ENCODE data around the gene LRRTM4. TPM values are rescaled to one million over a fixed set of nuclear protein-coding genes. Genes with fewer than 3 reads are reported as not detected.

The LRRTM4 gene
- total and polyA plus RNA-seq, 2 donors (not counting 1 experiment from before 2014, with no cell fraction given), result not detected

DNA sequence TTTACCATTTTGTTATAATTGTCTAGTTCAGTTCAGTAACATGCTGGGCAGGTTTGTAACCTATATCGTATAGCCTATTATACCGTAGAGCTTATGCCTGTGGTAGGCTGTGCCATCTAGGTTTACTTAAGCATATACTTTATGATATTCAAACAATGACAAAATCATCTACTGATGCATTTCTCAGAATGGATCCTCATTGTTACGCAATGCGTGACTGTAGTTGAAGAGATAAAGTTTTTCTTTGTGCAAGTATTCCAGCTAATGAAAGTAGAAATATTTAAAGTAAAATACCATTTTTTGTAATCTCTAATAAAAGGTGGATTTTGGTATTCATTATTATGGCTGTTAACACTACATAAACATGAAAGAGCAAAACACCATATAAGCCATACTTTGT, 100.2 kb downstream of the LRRTM4 start:
- H3K27ac Mint-ChIP-seq, result no peak overlapping the region
- H3K4me3 Mint-ChIP-seq, result no peak overlapping the region
- ATAC-seq (ENCODE audit: low read depth) (no peak), DNase-seq (no peak)
- POLR2A ChIA-PET, result no interaction called here
- Histone ChIP-seq H3K36me3 (replicated peaks in 1 of 2; ENCODE audit: control extremely low read depth in 1 of 2, control insufficient read depth in 1 of 2, extremely low read depth in 1 of 2, insufficient read depth in 2 of 2, low read length in 1 of 2) (no peaks in the 10 kb centered on the region), H3K27me3 (replicated peaks in 1 of 4; ENCODE audit: control extremely low read depth in 1 of 4, control insufficient read depth in 3 of 4, insufficient read depth in 4 of 4, low read length in 3 of 4) (no peaks in the 10 kb centered on the region), H3K27ac (ENCODE audit: low read length in 2 of 2) (no peak overlapping the region), H3K9ac (ENCODE audit: low read length) (no peak overlapping the region), H3K4me1 (ENCODE audit: control insufficient read depth in 2 of 2, insufficient read depth in 2 of 2, low read length in 2 of 2) (no peaks in the 10 kb centered on the region), H3K4me3 (ENCODE audit: control extremely low read depth in 1 of 5, extremely low read depth in 1 of 5, insufficient read depth in 1 of 5, low read depth in 2 of 5, low read length in 4 of 5) (no peak overlapping the region), H3K79me2 (ENCODE audit: control insufficient read depth, insufficient read depth, low read length) (no peaks in the 10 kb centered on the region), H3K9me3 (ENCODE audit: control extremely low read depth in 1 of 3, control insufficient read depth in 2 of 3, insufficient read depth in 1 of 3, low read length in 2 of 3) (peaks cover 0 to 2% (median 0%) of the 10 kb centered on the region in 3 donors), H4K20me1 (ENCODE audit: control insufficient read depth, insufficient read depth, low read length, poor library complexity, severe bottlenecking) (no peaks in the 10 kb centered on the region), H2AFZ (ENCODE audit: insufficient read depth, low read depth, low read length, poor library complexity, severe bottlenecking) (no peak overlapping the region), H3K4me2 (replicated peaks; ENCODE audit: low read depth, low read length, poor library complexity, severe bottlenecking) (no peak overlapping the region)
- no peaks in the 10 kb centered on the region for H3K4me1 Mint-ChIP-seq
- CTCF ChIA-PET, result no interaction called here
- WGBS (ENCODE audit: insufficient coverage), result no CpG with 5 or more reads among the region's 4 CpGs
- intact Hi-C loops (cut with micrococcal nuclease), result no loop called here
- H3K27me3 Mint-ChIP-seq, result no peaks in the 10 kb centered on the region
- peaks cover 2% of the 10 kb centered on the region for H3K9me3 Mint-ChIP-seq (ENCODE audit: insufficient read depth)
- no peak for TF ChIP-seq EZH2 (IDR thresholded peaks at IDR 0.05; ENCODE audit: borderline replicate concordance, insufficient read depth, low read depth, low read length, poor library complexity, severe bottlenecking)
- TF ChIP-seq, protein P1, sequence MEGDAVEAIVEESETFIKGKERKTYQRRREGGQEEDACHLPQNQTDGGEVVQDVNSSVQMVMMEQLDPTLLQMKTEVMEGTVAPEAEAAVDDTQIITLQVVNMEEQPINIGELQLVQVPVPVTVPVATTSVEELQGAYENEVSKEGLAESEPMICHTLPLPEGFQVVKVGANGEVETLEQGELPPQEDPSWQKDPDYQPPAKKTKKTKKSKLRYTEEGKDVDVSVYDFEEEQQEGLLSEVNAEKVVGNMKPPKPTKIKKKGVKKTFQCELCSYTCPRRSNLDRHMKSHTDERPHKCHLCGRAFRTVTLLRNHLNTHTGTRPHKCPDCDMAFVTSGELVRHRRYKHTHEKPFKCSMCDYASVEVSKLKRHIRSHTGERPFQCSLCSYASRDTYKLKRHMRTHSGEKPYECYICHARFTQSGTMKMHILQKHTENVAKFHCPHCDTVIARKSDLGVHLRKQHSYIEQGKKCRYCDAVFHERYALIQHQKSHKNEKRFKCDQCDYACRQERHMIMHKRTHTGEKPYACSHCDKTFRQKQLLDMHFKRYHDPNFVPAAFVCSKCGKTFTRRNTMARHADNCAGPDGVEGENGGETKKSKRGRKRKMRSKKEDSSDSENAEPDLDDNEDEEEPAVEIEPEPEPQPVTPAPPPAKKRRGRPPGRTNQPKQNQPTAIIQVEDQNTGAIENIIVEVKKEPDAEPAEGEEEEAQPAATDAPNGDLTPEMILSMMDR (IDR thresholded peaks at IDR 0.05), result no peak

DNA sequence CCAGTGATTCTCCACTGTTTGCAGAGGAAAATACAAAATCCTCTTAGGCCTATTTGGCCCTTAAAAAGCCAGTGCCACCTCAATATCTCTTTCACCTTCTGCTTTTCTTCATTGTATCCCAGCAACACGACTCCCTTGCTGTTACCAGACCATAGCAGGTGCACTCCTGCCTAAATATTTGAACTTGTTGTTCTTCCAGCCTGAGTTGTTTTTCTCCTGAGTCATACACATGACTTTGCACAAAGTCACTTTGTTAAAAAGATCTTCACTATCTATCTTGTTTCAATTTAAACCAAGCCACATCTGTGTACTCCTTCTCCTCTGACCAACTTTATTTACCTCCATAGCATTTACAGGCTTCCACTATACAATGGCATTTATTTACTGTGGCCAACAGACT, 103.6 kb downstream of the LRRTM4 start:
- H3K27ac ChIP-seq (ENCODE audit: low read length in 2 of 2), result no peak overlapping the region
- no peaks in the 10 kb centered on the region for H3K4me1 Mint-ChIP-seq
- H3K4me3 Mint-ChIP-seq, result no peak overlapping the region
- no peaks in the 10 kb centered on the region for H3K79me2 ChIP-seq (ENCODE audit: control insufficient read depth, insufficient read depth, low read length)
- no peaks in the 10 kb centered on the region for H3K27me3 Mint-ChIP-seq
- H3K27me3 ChIP-seq (replicated peaks in 1 of 4; ENCODE audit: control extremely low read depth in 1 of 4, control insufficient read depth in 3 of 4, insufficient read depth in 4 of 4, low read length in 3 of 4), result no peaks in the 10 kb centered on the region
- WGBS (ENCODE audit: insufficient coverage), result 67% methylated on average over 1 of the region's 1 CpG
- H4K20me1 ChIP-seq (ENCODE audit: control insufficient read depth, insufficient read depth, low read length, poor library complexity, severe bottlenecking), result no peaks in the 10 kb centered on the region
- DNase-seq, result no peak
- no peaks in the 10 kb centered on the region for H3K36me3 ChIP-seq (replicated peaks in 1 of 2; ENCODE audit: control extremely low read depth in 1 of 2, control insufficient read depth in 1 of 2, extremely low read depth in 1 of 2, insufficient read depth in 2 of 2, low read length in 1 of 2)
- H3K4me1 ChIP-seq (ENCODE audit: control insufficient read depth in 2 of 2, insufficient read depth in 2 of 2, low read length in 2 of 2), result no peaks in the 10 kb centered on the region
- H3K27ac Mint-ChIP-seq, result no peak overlapping the region
- CTCF ChIA-PET, result no interaction called here
- peaks cover 1% of the 10 kb centered on the region for H3K9me3 Mint-ChIP-seq (ENCODE audit: insufficient read depth)
- H3K9ac ChIP-seq (ENCODE audit: low read length), result no peak overlapping the region
- H2AFZ ChIP-seq (ENCODE audit: insufficient read depth, low read depth, low read length, poor library complexity, severe bottlenecking), result no peak overlapping the region
- peaks cover 0 to 2% (median 0%) of the 10 kb centered on the region in 3 donors for H3K9me3 ChIP-seq (ENCODE audit: control extremely low read depth in 1 of 3, control insufficient read depth in 2 of 3, insufficient read depth in 1 of 3, low read length in 2 of 3)
- POLR2A ChIA-PET, result no interaction called here
- no peak overlapping the region for H3K4me2 ChIP-seq (replicated peaks; ENCODE audit: low read depth, low read length, poor library complexity, severe bottlenecking)
- no peak for TF ChIP-seq EZH2 (IDR thresholded peaks at IDR 0.05; ENCODE audit: borderline replicate concordance, insufficient read depth, low read depth, low read length, poor library complexity, severe bottlenecking)
- TF ChIP-seq, protein P1 (IDR thresholded peaks at IDR 0.05), result no peak
- intact Hi-C loops (cut with micrococcal nuclease), result no loop called here
- no peak for ATAC-seq (ENCODE audit: low read depth)
- H3K4me3 ChIP-seq (ENCODE audit: control extremely low read depth in 1 of 5, extremely low read depth in 1 of 5, insufficient read depth in 1 of 5, low read depth in 2 of 5, low read length in 4 of 5), result no peak overlapping the region
